Spleen (tissue), 11 donors: ENCODE measurements around the gene C4orf33. TPM values are rescaled to one million over a fixed set of nuclear protein-coding genes. Genes with fewer than 3 reads are reported as not detected.
"Not testable (repeated sequence)": the region's sequence is repeated elsewhere in the genome, so short reads cannot be mapped to it uniquely, and the experiment has no call there.

Experiments
- DNase-seq: peaks from one replicate; pipeline ENCODE4 v3.0.0-alpha.2; 2020
- H3K27ac ChIP-seq, 8 donors: fragments of 200-600 bp; sonication (generic) in 7 of 8; 1 replicate in 4 of 8; 2 replicates in 4 of 8; pipeline versions ENCODE4 v1.5.0 to v1.8.0; 2016 to 2021; ENCODE audit warnings: inconsistent platforms in 4 of 8, mild to moderate bottlenecking in 4 of 8, moderate library complexity in 1 of 8
- H3K27me3 ChIP-seq, 7 donors: fragments of 200-600 bp; sonication (generic) in 6 of 7; replicated peaks in 1 of 7; 1 replicate in 4 of 7; 2 replicates in 3 of 7; pipeline versions ENCODE4 v1.5.0 to v1.8.0; 2016 to 2021; ENCODE audit warnings: inconsistent platforms in 3 of 7, mild to moderate bottlenecking in 1 of 7
- H3K36me3 ChIP-seq, 6 donors: fragments of 200-600 bp; sonication (generic) in 5 of 6; 1 replicate in 4 of 6; 2 replicates in 2 of 6; pipeline versions ENCODE4 v1.5.0 to v1.8.0; 2016 to 2021; ENCODE audit warnings: inconsistent platforms in 2 of 6
- H3K4me1 ChIP-seq, 6 donors: fragments of 200-600 bp; sonication (generic) in 5 of 6; 1 replicate in 3 of 6; 2 replicates in 3 of 6; pipeline versions ENCODE4 v1.5.0 to v1.8.0; 2016 to 2021; ENCODE audit warnings: inconsistent platforms in 3 of 6
- H3K4me3 ChIP-seq, 8 donors: fragments of 200-600 bp; sonication (generic) in 7 of 8; 1 replicate in 4 of 8; 2 replicates in 4 of 8; pipeline versions ENCODE4 v1.5.0 to v1.8.0; 2016 to 2021; ENCODE audit warnings: inconsistent platforms in 4 of 8, mild to moderate bottlenecking in 4 of 8, moderate library complexity in 2 of 8
- H3K9me3 ChIP-seq, 8 donors: fragments of 200-600 bp; sonication (generic) in 7 of 8; 1 replicate in 4 of 8; 2 replicates in 4 of 8; pipeline versions ENCODE4 v1.5.0 to v1.8.0; 2016 to 2021; ENCODE audit warnings: inconsistent platforms in 4 of 8
- CTCF ChIP-seq, 11 experiments: fragments of 200-600 bp in 7 of 11; fragments of 450-650 bp in 4 of 11; sonication (generic) in 4 of 11; IDR thresholded peaks in 8 of 11; conservative IDR thresholded peaks in 3 of 11; 1 replicate in 7 of 11; 2 replicates in 4 of 11; pipeline versions ENCODE4 v1.4.0 to v1.8.0; 2016 to 2021; ENCODE audit warnings: antibody characterized with exemption in 11 of 11, inconsistent platforms in 4 of 11, mild to moderate bottlenecking in 1 of 11
- POLR2A ChIP-seq, 3 donors: fragments of 450-650 bp; IDR thresholded peaks; one replicate each; pipeline ENCODE4 v1.5.1; 2017; ENCODE audit warnings: antibody characterized with exemption in 3 of 3, mild to moderate bottlenecking in 1 of 3
- POLR2AphosphoS5 ChIP-seq, 3 donors: sonication (generic); formaldehyde crosslinking; IDR thresholded peaks; one replicate each; pipeline ENCODE4 v1.5.1; 2017; ENCODE audit warnings: antibody characterized with exemption in 3 of 3
- WGBS, 5 donors: extraction: QIAGEN DNeasy Blood & Tissue Kit in 3 of 5; methylation state at CpG; one replicate each; pipeline versions ENCODE4 v1.1.5 to v1.1.7; 2013 to 2018; 5-methylcytosine and 5-hydroxymethylcytosine counted together
- intact Hi-C: fragments of 100-400 bp; cut with DNase I; formaldehyde crosslinking; loops from one replicate; pipeline ENCODE4 v1.15.0; 2023; ENCODE audit warnings: low total_unique reads
- polyA plus RNA-seq, 3 donors: library from polyadenylated mRNA; stranded (reverse); fragments of 200-250 nt; gene quantifications; one replicate each; pipeline ENCODE4 v1.2.1, GENCODE V29; 2013
- total RNA-seq, 7 donors: library from RNA; depleted of rRNA in 3 of 7; stranded (reverse); fragments of >200 nt in 3 of 7; fragmentation: NEBNext Ultra II Directional in 4 of 7; extraction: Animal tissue kit (Norgen Biotek cat#: 25700) in 4 of 7; gene quantifications; one replicate each; pipeline versions ENCODE4 v1.1.0 to v1.2.1, GENCODE V29; 2016 to 2021
- donor health status: healthy with polysubstance abuse.
- donor health status: DM: no; HTN: no; CAD: no; lungs with moderate emphysema.
- donor health status: DM: no; HTN: no; CAD: no.
- donor health status: Bipolar disorder and iron deficiency.
- donor health status: healthy.
- donor health status: DM: no; HTN: no; CAD: no.
- donor health status: DM: yes; HTN: yes; CAD: no.

Gene C4orf33
- total and polyA plus RNA-seq, 10 donors = 7.7 to 31.8 (median 11.5) TPM

DNA sequence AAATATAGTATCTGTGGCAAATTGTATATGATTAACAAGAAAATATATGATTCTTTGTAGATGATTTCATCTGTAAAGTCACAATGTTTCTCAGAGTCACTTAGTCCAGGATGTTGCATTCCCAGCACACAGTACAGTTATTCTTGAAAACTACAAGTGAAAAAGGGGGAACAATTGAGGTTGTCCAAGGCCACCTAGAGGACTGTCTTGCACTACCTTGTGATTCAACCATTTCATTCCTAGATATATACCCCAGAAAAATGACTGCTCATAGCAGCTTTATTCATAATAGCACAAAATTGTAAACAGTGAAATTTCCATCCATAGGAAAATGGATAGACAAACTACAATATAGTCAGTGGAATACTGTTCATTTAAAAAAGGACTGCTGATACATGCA is 16.0 kb downstream of the C4orf33 start:
- Histone ChIP-seq H3K9me3 (no peaks in the 10 kb centered on the region), H3K27me3 (no peaks in the 10 kb centered on the region), H3K36me3 (peaks cover 0 to 36% (median 10%) of the 10 kb centered on the region in 6 donors), H3K4me1 (no peaks in the 10 kb centered on the region), H3K27ac (no peak overlapping the region), H3K4me3 (no peak overlapping the region)
- TF ChIP-seq POLR2A (IDR thresholded peaks at IDR 0.05) (no peak), CTCF (IDR thresholded peaks at IDR 0.05 in 8 of 11, conservative IDR thresholded peaks at IDR 0.05 in 3 of 11) (no peak), POLR2AphosphoS5 (IDR thresholded peaks at IDR 0.05) (no peak)
- no peak for DNase-seq
- intact Hi-C loops = no loop called here

DNA sequence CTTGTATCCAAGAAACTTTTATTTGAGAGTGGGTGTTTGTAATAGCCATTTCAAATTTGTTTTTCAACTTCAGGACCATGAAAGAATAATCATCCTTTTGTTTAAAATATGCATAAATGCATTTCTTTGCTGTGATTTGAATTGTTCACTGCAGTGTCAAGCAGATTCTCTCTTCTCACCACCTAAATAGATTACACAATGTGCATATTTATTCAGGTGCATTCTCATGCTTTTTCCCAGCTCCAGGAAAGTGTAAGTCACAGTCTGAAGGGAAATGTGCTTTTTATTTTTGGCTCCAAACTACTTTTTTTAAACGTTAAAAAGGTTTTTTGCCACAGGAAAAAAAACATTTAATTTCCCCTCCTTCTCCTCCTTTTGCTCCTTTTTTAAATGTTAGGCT is 17.5 kb downstream of the C4orf33 start:
- no peak for TF ChIP-seq POLR2AphosphoS5 (IDR thresholded peaks at IDR 0.05)
- Histone ChIP-seq H3K36me3 (peaks cover 0 to 36% (median 10%) of the 10 kb centered on the region in 6 donors), H3K9me3 (no peaks in the 10 kb centered on the region), H3K4me3 (no peak overlapping the region), H3K4me1 (no peaks in the 10 kb centered on the region), H3K27ac (no peak overlapping the region), H3K27me3 (no peaks in the 10 kb centered on the region)
- DNase-seq = no peak
- intact Hi-C loops = no loop called here
- WGBS, 5 donors = 33 to 62% (median 56%) methylated on average over 1 of the region's 1 CpG

DNA sequence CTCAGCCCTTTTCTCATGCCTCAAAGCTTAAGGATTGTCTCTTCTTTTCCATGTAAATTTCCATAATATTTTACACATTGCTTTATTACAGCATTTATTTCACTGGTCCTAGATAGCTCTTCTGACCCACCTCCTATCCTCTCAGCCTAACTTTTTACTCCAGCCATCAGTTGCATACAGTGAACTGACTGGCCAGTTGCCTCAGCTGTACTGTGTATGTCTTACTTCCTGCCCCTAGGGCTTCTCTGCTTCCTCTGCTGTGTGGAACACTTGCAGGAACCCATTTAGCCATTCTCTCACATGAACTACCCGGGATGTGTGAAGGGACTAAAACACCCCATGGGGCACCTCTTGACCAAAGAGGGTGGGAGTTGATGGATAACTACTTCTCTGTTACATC is 18.0 kb downstream of the C4orf33 start:
- Histone ChIP-seq H3K27me3 (no peaks in the 10 kb centered on the region), H3K9me3 (no peaks in the 10 kb centered on the region), H3K4me1 (no peaks in the 10 kb centered on the region), H3K27ac (no peak overlapping the region), H3K36me3 (peaks cover 0 to 32% (median 10%) of the 10 kb centered on the region in 6 donors), H3K4me3 (no peak overlapping the region)
- DNase-seq = no peak
- WGBS, 5 donors = 68 to 86% (median 77%) methylated on average over 1 of the region's 1 CpG
- no peak for TF ChIP-seq POLR2A (IDR thresholded peaks at IDR 0.05)
- no peak for TF ChIP-seq POLR2AphosphoS5 (IDR thresholded peaks at IDR 0.05)
- no peak for TF ChIP-seq CTCF (IDR thresholded peaks at IDR 0.05 in 8 of 11, conservative IDR thresholded peaks at IDR 0.05 in 3 of 11)
- intact Hi-C loops = no loop called here

DNA sequence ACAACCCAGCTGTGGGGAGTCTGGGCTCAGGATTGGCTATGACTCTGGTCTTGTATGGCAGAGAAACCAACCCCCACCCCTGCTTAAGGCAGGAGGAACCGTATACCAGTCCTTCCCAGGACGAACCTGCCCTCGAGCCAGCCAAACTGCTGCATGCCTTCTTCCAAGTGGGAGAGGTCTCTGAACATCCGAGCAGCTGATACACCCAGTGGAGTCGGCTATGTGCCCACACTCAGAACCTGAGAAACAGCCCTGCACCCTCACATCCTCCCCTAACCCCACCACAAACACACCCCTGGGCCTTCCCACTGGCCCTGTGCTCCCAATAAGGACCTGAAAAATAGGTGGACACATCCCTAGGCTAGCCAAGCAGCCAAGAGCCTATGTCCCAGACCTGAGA is 21.8 kb downstream of the C4orf33 start:
- WGBS, 5 donors = 87 to 100% (median 95%) methylated on average over 1 to 5 of the region's 5 CpGs

GRCh38 chr4:129126614-129127013 is 30.7 kb downstream of the C4orf33 start:
- DNase-seq, intact Hi-C loops, H3K4me3 ChIP-seq, H3K27me3 ChIP-seq, H3K36me3 ChIP-seq, H3K4me1 ChIP-seq, H3K27ac ChIP-seq: not testable (repeated sequence)
- peaks cover 0 to 14% (median 6%) of the 10 kb centered on the region in 8 donors for H3K9me3 ChIP-seq
- 91 to 98% (median 96%) methylated on average over 4 to 5 of the region's 5 CpGs for WGBS, 5 donors

More for the DNA sequence above, 21.8 kb downstream of the C4orf33 start:
- Histone ChIP-seq H3K4me3 (no peak overlapping the region), H3K9me3 (peaks cover 0 to 4% (median 0%) of the 10 kb centered on the region in 8 donors), H3K36me3 (no peaks in the 10 kb centered on the region), H3K4me1 (no peaks in the 10 kb centered on the region), H3K27me3 (no peaks in the 10 kb centered on the region), H3K27ac (no peak overlapping the region)
- intact Hi-C loops = no loop called here
- TF ChIP-seq CTCF (IDR thresholded peaks at IDR 0.05 in 8 of 11, conservative IDR thresholded peaks at IDR 0.05 in 3 of 11) (no peak), POLR2A (IDR thresholded peaks at IDR 0.05) (no peak), POLR2AphosphoS5 (IDR thresholded peaks at IDR 0.05) (no peak)
- no peak for DNase-seq
